Ishikawa (cell line): ENCODE data around the gene CCND3.

Experiments
- CEBPB ChIP-seq: IDR thresholded peaks from 2 replicates; pipeline ENCODE4 v1.6.1; 2012
- CREB1 ChIP-seq: IDR thresholded peaks from 2 replicates; pipeline ENCODE4 v1.6.1; 2012; ENCODE audit warnings: low read depth
- EGR1 ChIP-seq: IDR thresholded peaks from 2 replicates; pipeline ENCODE4 v1.6.1; 2012
- EP300 ChIP-seq: IDR thresholded peaks from 2 replicates; pipeline ENCODE4 v1.6.1; 2012; ENCODE audit warnings: borderline replicate concordance
- FOXM1 ChIP-seq: IDR thresholded peaks from 2 replicates; pipeline ENCODE4 v1.6.1; 2012; ENCODE audit warnings: low read depth, borderline replicate concordance
- NFIC ChIP-seq: IDR thresholded peaks from 2 replicates; pipeline ENCODE4 v1.6.1; 2012
- RAD21 ChIP-seq: IDR thresholded peaks from 2 replicates; pipeline ENCODE4 v1.6.1; 2012; ENCODE audit warnings: low read depth
- TAF1 ChIP-seq: IDR thresholded peaks from 2 replicates; pipeline ENCODE4 v1.6.1; 2012; ENCODE audit warnings: low read depth, mild to moderate bottlenecking
- TCF12 ChIP-seq: IDR thresholded peaks from 2 replicates; pipeline ENCODE4 v1.6.1; 2012; ENCODE audit warnings: low read depth
- TEAD4 ChIP-seq: IDR thresholded peaks from 2 replicates; pipeline ENCODE4 v1.6.1; 2012
- YY1 ChIP-seq: IDR thresholded peaks from 2 replicates; pipeline ENCODE4 v1.6.1; 2012; ENCODE audit warnings: low read depth
- ZBTB7A ChIP-seq: IDR thresholded peaks from 2 replicates; pipeline ENCODE4 v1.6.1; 2012; ENCODE audit warnings: low read depth
- TF ChIP-seq, protein P1 (sequence below): IDR thresholded peaks from 2 replicates; pipeline ENCODE4 v1.6.1; 2012
- TF ChIP-seq, protein P2 (sequence below): IDR thresholded peaks from 2 replicates; pipeline ENCODE4 v1.6.1; 2012; ENCODE audit warnings: low read depth, mild to moderate bottlenecking
- TF ChIP-seq, protein P3 (sequence below): IDR thresholded peaks from 2 replicates; pipeline ENCODE4 v1.6.1; 2012

The CCND3 gene

DNA sequence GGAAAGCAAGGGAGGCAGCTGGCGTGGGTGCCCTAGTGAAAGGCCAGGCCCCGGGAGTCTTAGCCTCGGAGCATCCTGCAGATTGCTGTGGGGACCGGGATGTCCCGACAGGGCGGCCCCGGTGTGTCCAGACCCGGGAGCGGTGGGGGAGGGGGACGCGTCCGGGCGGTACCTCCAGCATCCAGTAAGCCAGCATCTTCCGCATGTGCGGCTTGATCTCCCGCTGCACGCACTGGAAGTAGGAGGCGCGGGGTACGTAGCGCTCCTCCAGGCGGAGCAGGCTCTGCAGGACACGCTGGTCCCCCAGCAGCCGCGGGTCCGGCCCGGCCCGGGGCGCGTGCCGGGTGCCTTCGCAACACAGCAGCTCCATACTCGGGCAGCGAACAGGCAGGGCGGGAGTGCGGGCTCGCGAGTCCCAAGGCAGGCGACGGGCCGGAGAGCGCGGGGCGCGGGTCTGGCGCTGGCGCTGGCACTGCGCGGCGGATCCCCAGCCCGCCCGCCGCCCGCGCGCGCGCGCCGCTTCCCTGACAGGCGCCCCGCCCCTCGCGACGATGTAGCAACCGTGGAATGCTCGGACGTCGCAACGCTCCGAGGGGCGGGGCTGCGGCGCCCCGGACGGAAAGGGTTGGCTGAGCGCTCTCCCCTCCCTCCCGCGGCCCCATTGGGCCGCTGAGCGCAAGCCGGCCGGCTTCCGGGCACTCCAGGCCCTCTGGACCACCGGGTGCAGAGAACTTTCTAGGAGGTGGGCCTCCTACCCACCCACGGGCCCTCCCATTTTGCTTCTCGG lies at the start of gene CCND3:
Gene CCND3 (minus strand): TSS at position 529 of the 787 bp plus-strand sequence. CDS start 159 bp downstream, at position 370.
- TF ChIP-seq FOXM1, result no peak
- TF ChIP-seq CEBPB, result 0 out of 2 replicates have a peak, but pooled peaks have one; percentile 34
- TF ChIP-seq TEAD4, result peak; percentile 38; the same call in 1 of the 2 replicates
- TF ChIP-seq, protein P1, sequence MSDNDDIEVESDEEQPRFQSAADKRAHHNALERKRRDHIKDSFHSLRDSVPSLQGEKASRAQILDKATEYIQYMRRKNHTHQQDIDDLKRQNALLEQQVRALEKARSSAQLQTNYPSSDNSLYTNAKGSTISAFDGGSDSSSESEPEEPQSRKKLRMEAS, result peak; percentile 78

DNA sequence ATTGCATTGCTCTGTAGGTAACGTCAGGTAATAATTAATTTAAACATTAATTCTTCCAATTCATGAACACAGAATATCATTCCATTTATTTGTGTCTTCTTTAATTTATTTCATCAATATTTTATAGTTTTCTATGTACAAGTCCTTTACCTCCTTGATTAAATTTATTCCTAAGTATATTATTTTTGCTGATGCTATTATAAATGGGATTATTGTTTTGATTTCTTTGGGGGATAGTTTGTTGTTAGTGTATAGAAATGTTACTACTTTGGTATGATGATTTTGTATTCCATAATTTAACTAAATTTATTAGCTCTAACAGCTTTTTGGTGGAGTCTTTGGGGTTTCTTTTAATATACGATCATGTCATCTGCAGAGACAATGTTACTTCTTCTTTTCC lies 44.7 kb upstream of the CCND3 start:
- TF ChIP-seq TAF1 (no peak), EP300 (no peak)

DNA sequence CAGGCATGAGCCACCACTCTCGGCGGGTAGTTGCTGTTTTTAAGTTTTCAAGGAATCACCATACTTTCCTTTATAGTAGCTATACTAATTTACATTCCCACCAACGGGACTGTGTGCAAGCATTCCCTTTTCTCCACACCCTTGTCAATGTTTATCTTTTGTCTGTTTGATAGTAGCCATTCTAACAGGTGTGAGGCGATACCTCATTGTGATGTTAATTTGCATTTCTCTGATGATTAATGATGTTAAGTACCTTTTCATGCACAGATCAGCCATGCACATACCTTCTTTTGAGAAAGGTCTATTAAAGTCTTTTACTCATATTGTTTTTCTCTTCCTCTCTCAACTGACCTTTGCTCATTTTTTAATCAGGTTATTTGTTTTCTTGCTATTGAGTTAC lies 43.0 kb upstream of the CCND3 start:
- TF ChIP-seq, protein P1, result no peak
- TF ChIP-seq NFIC (no peak), EP300 (no peak), CEBPB (no peak), YY1 (no peak), ZBTB7A (no peak), TCF12 (no peak), EGR1 (no peak), RAD21 (no peak), TAF1 (no peak), TEAD4 (no peak), CREB1 (no peak), FOXM1 (no peak)
- TF ChIP-seq, protein P2, sequence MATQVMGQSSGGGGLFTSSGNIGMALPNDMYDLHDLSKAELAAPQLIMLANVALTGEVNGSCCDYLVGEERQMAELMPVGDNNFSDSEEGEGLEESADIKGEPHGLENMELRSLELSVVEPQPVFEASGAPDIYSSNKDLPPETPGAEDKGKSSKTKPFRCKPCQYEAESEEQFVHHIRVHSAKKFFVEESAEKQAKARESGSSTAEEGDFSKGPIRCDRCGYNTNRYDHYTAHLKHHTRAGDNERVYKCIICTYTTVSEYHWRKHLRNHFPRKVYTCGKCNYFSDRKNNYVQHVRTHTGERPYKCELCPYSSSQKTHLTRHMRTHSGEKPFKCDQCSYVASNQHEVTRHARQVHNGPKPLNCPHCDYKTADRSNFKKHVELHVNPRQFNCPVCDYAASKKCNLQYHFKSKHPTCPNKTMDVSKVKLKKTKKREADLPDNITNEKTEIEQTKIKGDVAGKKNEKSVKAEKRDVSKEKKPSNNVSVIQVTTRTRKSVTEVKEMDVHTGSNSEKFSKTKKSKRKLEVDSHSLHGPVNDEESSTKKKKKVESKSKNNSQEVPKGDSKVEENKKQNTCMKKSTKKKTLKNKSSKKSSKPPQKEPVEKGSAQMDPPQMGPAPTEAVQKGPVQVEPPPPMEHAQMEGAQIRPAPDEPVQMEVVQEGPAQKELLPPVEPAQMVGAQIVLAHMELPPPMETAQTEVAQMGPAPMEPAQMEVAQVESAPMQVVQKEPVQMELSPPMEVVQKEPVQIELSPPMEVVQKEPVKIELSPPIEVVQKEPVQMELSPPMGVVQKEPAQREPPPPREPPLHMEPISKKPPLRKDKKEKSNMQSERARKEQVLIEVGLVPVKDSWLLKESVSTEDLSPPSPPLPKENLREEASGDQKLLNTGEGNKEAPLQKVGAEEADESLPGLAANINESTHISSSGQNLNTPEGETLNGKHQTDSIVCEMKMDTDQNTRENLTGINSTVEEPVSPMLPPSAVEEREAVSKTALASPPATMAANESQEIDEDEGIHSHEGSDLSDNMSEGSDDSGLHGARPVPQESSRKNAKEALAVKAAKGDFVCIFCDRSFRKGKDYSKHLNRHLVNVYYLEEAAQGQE, result no peak
- TF ChIP-seq, protein P3, sequence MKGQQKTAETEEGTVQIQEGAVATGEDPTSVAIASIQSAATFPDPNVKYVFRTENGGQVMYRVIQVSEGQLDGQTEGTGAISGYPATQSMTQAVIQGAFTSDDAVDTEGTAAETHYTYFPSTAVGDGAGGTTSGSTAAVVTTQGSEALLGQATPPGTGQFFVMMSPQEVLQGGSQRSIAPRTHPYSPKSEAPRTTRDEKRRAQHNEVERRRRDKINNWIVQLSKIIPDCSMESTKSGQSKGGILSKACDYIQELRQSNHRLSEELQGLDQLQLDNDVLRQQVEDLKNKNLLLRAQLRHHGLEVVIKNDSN, result no peak

DNA sequence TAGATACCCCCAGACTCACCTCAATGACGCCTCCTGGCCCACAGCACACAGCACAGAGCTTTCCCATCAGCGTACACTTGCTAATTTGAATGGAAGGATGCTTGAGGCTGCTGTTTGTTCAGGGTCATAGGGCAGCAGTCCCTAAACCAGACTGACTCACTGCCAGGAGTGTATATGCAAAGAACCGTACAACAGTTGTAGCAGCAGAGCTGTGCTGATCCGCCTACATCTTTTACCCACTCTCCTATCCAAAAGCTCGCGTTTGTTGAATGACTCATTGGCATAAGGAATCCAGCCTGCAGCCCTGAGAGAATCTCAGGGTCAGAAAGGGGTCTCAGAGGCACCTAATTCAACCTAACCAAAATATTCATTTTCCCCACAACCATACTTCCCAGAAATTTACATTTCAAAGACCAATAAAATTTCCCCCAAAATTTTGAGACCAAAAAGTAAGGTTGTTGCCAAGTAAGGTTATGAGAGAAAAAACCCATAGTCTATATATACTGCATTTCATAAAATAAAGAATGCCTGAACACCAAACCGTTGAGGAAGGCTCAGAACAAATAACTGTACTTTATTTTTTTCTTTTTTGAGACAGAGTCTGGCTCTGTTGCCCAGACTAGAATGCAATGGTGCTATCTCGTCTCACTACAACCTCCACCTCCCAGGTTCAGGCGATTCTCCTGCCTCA lies 35.3 kb upstream of the CCND3 start:
- no peak for TF ChIP-seq EP300
- TF ChIP-seq, protein P1, result no peak
- TF ChIP-seq EGR1, result no peak
- TF ChIP-seq, protein P3, result no peak
- TF ChIP-seq, protein P2, result no peak
- TF ChIP-seq CREB1, result no peak
- TF ChIP-seq TEAD4, result no peak
- TF ChIP-seq FOXM1, result no peak

DNA sequence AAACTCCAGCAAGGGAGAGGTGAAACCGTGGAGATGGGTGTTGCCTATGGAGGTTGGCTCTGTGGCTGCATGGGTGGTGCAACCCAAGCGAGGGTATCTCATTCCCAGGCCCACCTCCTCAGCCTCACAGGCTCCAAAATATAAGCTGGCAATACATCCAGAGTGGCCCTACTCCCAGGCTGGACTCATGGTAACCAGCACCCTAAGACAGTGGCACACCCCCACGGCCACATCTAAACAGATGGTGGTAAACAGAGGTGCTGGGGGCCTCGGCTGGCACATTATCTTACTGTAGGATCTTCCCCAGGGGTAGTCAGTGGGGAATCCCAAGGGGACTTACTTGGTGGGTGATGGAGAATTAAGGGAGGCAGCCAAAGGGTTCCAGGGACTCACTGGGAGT lies 33.7 kb upstream of the CCND3 start:
- TF ChIP-seq, protein P1, result no peak
- TF ChIP-seq ZBTB7A (no peak), CREB1 (no peak), YY1 (no peak), TEAD4 (no peak), EP300 (no peak), NFIC (no peak), TAF1 (no peak)
